H9 (cell line): ENCODE measurements around the gene BTN1A1. TPM values are rescaled to one million over a fixed set of nuclear protein-coding genes. Genes with fewer than 3 reads are reported as not detected.

Experiments
- DNase-seq: peaks from one replicate; pipeline ENCODE4 v3.0.0-alpha.2; 2017
- H2AFZ ChIP-seq: one replicate; pipeline ENCODE4 v1.6.1; 2013; ENCODE audit warnings: mild to moderate bottlenecking, low read length, control low read depth, moderate library complexity
- H2AK5ac ChIP-seq: 2 replicates; pipeline ENCODE4 v1.6.1; 2013; ENCODE audit warnings: low read length, control low read depth, mixed read lengths; ENCODE audit not compliant: insufficient read length
- H2BK120ac ChIP-seq: one replicate; pipeline ENCODE4 v1.6.1; 2013; ENCODE audit warnings: low read depth, mild to moderate bottlenecking, low read length, control low read depth, inconsistent platforms; ENCODE audit not compliant: poor library complexity, severe bottlenecking
- H2BK12ac ChIP-seq: 2 replicates; pipeline ENCODE4 v1.6.1; 2013; ENCODE audit warnings: low read length, control low read depth, mixed read lengths, low read depth; ENCODE audit not compliant: insufficient read length
- H2BK15ac ChIP-seq: 2 replicates; pipeline ENCODE4 v1.6.1; 2013; ENCODE audit warnings: low read depth, low read length, control low read depth
- H2BK20ac ChIP-seq: one replicate; pipeline ENCODE4 v1.6.1; 2013; ENCODE audit warnings: low read depth, mild to moderate bottlenecking, low read length, control low read depth, inconsistent platforms; ENCODE audit not compliant: poor library complexity, severe bottlenecking
- H2BK5ac ChIP-seq: 2 replicates; pipeline ENCODE4 v1.6.1; 2013; ENCODE audit warnings: low read length, control low read depth, mixed read lengths; ENCODE audit not compliant: insufficient read length
- H3K14ac ChIP-seq: 2 replicates; pipeline ENCODE4 v1.6.1; 2013; ENCODE audit warnings: low read length, control low read depth; ENCODE audit not compliant: insufficient read depth
- H3K18ac ChIP-seq: 2 replicates; pipeline ENCODE4 v1.6.1; 2013; ENCODE audit warnings: low read depth, mild to moderate bottlenecking, mixed read lengths, low read length, control low read depth; ENCODE audit not compliant: insufficient read length
- H3K23ac ChIP-seq: 2 replicates; pipeline ENCODE4 v1.6.1; 2013; ENCODE audit warnings: low read length, control low read depth, mixed read lengths, low read depth; ENCODE audit not compliant: insufficient read length
- H3K23me2 ChIP-seq: 2 replicates; pipeline ENCODE4 v1.6.1; 2013; ENCODE audit warnings: low read depth, mild to moderate bottlenecking, mixed read lengths, low read length, control low read depth; ENCODE audit not compliant: insufficient read length, poor library complexity, severe bottlenecking
- H3K27ac ChIP-seq: 2 replicates; pipeline ENCODE4 v1.5.1; 2013; ENCODE audit warnings: low read length, control low read depth, mixed read lengths, low read depth; ENCODE audit not compliant: insufficient read length
- H3K27me3 ChIP-seq: 2 replicates; pipeline ENCODE4 v1.6.1; 2013; ENCODE audit warnings: low read length, control low read depth, inconsistent platforms; ENCODE audit not compliant: insufficient read depth
- H3K4ac ChIP-seq: 2 replicates; pipeline ENCODE4 v1.6.1; 2013; ENCODE audit warnings: low read depth, mild to moderate bottlenecking, control low read depth, inconsistent platforms, low read length, moderate library complexity
- H3K4me1 ChIP-seq: 2 replicates; pipeline ENCODE4 v1.6.1; 2013; ENCODE audit warnings: low read length, control low read depth, inconsistent platforms; ENCODE audit not compliant: insufficient read depth
- H3K4me2 ChIP-seq: 2 replicates; pipeline ENCODE4 v1.6.1; 2013; ENCODE audit warnings: low read length, control low read depth, mixed read lengths; ENCODE audit not compliant: insufficient read length, insufficient read depth
- H3K56ac ChIP-seq: 2 replicates; pipeline ENCODE4 v1.6.1; 2013; ENCODE audit warnings: low read depth, mild to moderate bottlenecking, mixed read lengths, low read length, control low read depth; ENCODE audit not compliant: insufficient read length
- H3K79me1 ChIP-seq: 2 replicates; pipeline ENCODE4 v1.6.1; 2013; ENCODE audit warnings: low read depth, mild to moderate bottlenecking, moderate library complexity, low read length, control low read depth, inconsistent platforms; ENCODE audit not compliant: insufficient read depth, poor library complexity, severe bottlenecking
- H3K79me2 ChIP-seq: 2 replicates; pipeline ENCODE4 v1.6.1; 2013; ENCODE audit warnings: low read length, control low read depth, inconsistent platforms; ENCODE audit not compliant: insufficient read depth
- H3K9ac ChIP-seq: 2 replicates; pipeline ENCODE4 v1.6.1; 2013; ENCODE audit warnings: low read length, control low read depth, mixed read lengths; ENCODE audit not compliant: insufficient read length; ENCODE audit errors: extremely low read depth
- H3K9me3 ChIP-seq: one replicate; pipeline ENCODE4 v1.6.1; 2013; ENCODE audit warnings: low read depth, low read length, inconsistent platforms; ENCODE audit not compliant: control insufficient read depth
- H3T11ph ChIP-seq: one replicate; pipeline ENCODE4 v1.6.1; 2013; ENCODE audit warnings: mild to moderate bottlenecking, low read length, control low read depth, inconsistent platforms
- H4K20me1 ChIP-seq: one replicate; pipeline ENCODE4 v1.6.1; 2013; ENCODE audit not compliant: control insufficient read depth, insufficient read length, insufficient read depth
- H4K5ac ChIP-seq: 2 replicates; pipeline ENCODE4 v1.6.1; 2013; ENCODE audit warnings: low read depth, mild to moderate bottlenecking, mixed read lengths, low read length, control low read depth; ENCODE audit not compliant: insufficient read length
- H4K8ac ChIP-seq: replicated peaks from 2 replicates; pipeline ENCODE4 v1.6.1; 2013; ENCODE audit warnings: low read length, control low read depth, mixed read lengths, low read depth; ENCODE audit not compliant: insufficient read length
- H4K91ac ChIP-seq: 2 replicates; pipeline ENCODE4 v1.6.1; 2013; ENCODE audit warnings: low read depth, mild to moderate bottlenecking, moderate library complexity, mixed read lengths, low read length, control low read depth; ENCODE audit not compliant: insufficient read length
- H3K27ac Mint-ChIP-seq, 3 experiments: 2 replicates in 2 of 3; 3 replicates in 1 of 3; pipeline ENCODE4 v1.8.0; 2020 to 2021; ENCODE audit warnings: mixed read lengths in 3 of 3, mild to moderate bottlenecking in 1 of 3, moderate library complexity in 1 of 3
- H3K27me3 Mint-ChIP-seq: 2 replicates; pipeline ENCODE4 v1.8.0; 2021; ENCODE audit warnings: low read depth, mild to moderate bottlenecking, moderate library complexity, mixed read lengths
- H3K36me3 Mint-ChIP-seq, 3 experiments: 2 replicates in 2 of 3; 3 replicates in 1 of 3; pipeline ENCODE4 v1.8.0; 2020 to 2021; ENCODE audit warnings: low read depth in 3 of 3, mixed read lengths in 3 of 3; ENCODE audit not compliant: insufficient read depth in 1 of 3
- H3K4me1 Mint-ChIP-seq, 2 experiments: 2 replicates each; pipeline ENCODE4 v1.8.0; 2020; ENCODE audit warnings: mixed read lengths in 2 of 2
- H3K4me3 Mint-ChIP-seq, 2 experiments: 2 replicates in 1 of 2; 3 replicates in 1 of 2; pipeline ENCODE4 v1.8.0; 2020 to 2021; ENCODE audit warnings: mild to moderate bottlenecking in 2 of 2, mixed read lengths in 2 of 2, moderate library complexity in 1 of 2
- H3K9me3 Mint-ChIP-seq, 2 experiments: 2 replicates in 1 of 2; 3 replicates in 1 of 2; pipeline ENCODE4 v1.8.0; 2020; ENCODE audit warnings: mild to moderate bottlenecking in 2 of 2, mixed read lengths in 2 of 2, moderate library complexity in 1 of 2
- CTCF ChIP-seq: fragments of 200-600 bp; sonication (generic); conservative IDR thresholded peaks from 3 replicates; pipeline ENCODE4 v1.8.0; 2021; ENCODE audit warnings: antibody characterized with exemption, mild to moderate bottlenecking
- WGBS: extraction: QIAGEN DNeasy Blood & Tissue Kit; methylation state at CpG from one replicate; pipeline ENCODE4 v1.1.7; 2013; ENCODE audit warnings: missing lambda C conversion rate, low lambda C conversion rate, mixed read lengths; ENCODE audit not compliant: insufficient read length; ENCODE audit errors: extremely low coverage; 5-methylcytosine and 5-hydroxymethylcytosine counted together
- total RNA-seq: library from RNA; stranded (reverse); gene quantifications from 2 replicates; pipeline ENCODE4 v1.2.1, GENCODE V29; 2021

The BTN1A1 gene
- total RNA-seq, 1 experiment from 2014 or later = 0.15 TPM

GRCh38 chr6:26470643-26471042, 29.5 kb upstream of the BTN1A1 start:
- Histone ChIP-seq H2AFZ (no peak overlapping the region), H2BK12ac (no peak overlapping the region), H3K18ac (no peak overlapping the region), H3K4ac (no peak overlapping the region), H3K79me2 (no peaks in the 10 kb centered on the region), H3K4me1 (peaks cover 4% of the 10 kb centered on the region; the same call in 1 of the 2 replicates), H3K23ac (no peak overlapping the region), H4K91ac (no peak overlapping the region), H3K14ac (no peak overlapping the region), H3K27me3 (no peaks in the 10 kb centered on the region), H3K56ac (no peak overlapping the region), H2BK120ac (no peak overlapping the region), H3K23me2 (no peaks in the 10 kb centered on the region), H3K9ac (no peak overlapping the region), H2BK15ac (no peak overlapping the region), H3K9me3 (peaks cover 7% of the 10 kb centered on the region), H2AK5ac (no peak overlapping the region), H2BK20ac (no peak overlapping the region), H3T11ph (no peak overlapping the region), H3K4me2 (no peak overlapping the region), H4K20me1 (no peaks in the 10 kb centered on the region), H2BK5ac (no peak overlapping the region), H3K27ac (no peak overlapping the region), H3K79me1 (no peaks in the 10 kb centered on the region), H4K5ac (no peak overlapping the region), H4K8ac (no peak overlapping the region)
- Mint-ChIP-seq H3K9me3 (peaks cover 0 to 3% of the 10 kb centered on the region in 2 experiments; a peak in 3 of 5 replicates), H3K36me3 (peaks cover 31 to 60% (median 48%) of the 10 kb centered on the region in 3 experiments), H3K27me3 (peaks cover 1% of the 10 kb centered on the region), H3K4me1 (peaks cover 15 to 18% of the 10 kb centered on the region in 2 experiments), H3K27ac (no peak overlapping the region; a peak in 1 of 7 replicates), H3K4me3 (no peak overlapping the region)
- WGBS = no CpG with 5 or more reads among the region's 4 CpGs
- DNase-seq = no peak
- no peak for TF ChIP-seq CTCF
